Small intestine (tissue), 7 donors: ENCODE measurements around the gene ATG101. TPM values are rescaled to one million over a fixed set of nuclear protein-coding genes. Genes with fewer than 3 reads are reported as not detected.

ENCODE experiments used
- DNase-seq, 2 donors: peaks; one replicate each; pipeline versions ENCODE4 v3.0.0 to v3.0.0-alpha.2; 2013
- FAIRE-seq: peaks from 2 replicates; lab custom pipeline; 2012; peaks lifted over from hg19 to GRCh38; lab: Jason Lieb, UNC
- H3K27ac ChIP-seq, 3 donors: one replicate each; pipeline ENCODE4 v1.5.1; 2013; ENCODE audit warnings: low read length in 2 of 3, mild to moderate bottlenecking in 2 of 3, control low read depth in 1 of 3, inconsistent platforms in 1 of 3, low read depth in 1 of 3, moderate library complexity in 1 of 3
- H3K27me3 ChIP-seq, 3 donors: one replicate each; pipeline ENCODE4 v1.6.1; 2013; ENCODE audit warnings: low read length in 3 of 3, inconsistent platforms in 1 of 3; ENCODE audit not compliant: control insufficient read depth in 3 of 3, insufficient read depth in 3 of 3
- H3K36me3 ChIP-seq, 3 donors: one replicate each; pipeline ENCODE4 v1.6.1; 2013; ENCODE audit warnings: low read length in 3 of 3, inconsistent platforms in 1 of 3, low read depth in 1 of 3, mild to moderate bottlenecking in 1 of 3, moderate library complexity in 1 of 3; ENCODE audit not compliant: control insufficient read depth in 3 of 3, insufficient read depth in 2 of 3
- H3K4me1 ChIP-seq, 3 donors: one replicate each; pipeline ENCODE4 v1.6.1; 2013; ENCODE audit warnings: low read length in 2 of 3, inconsistent platforms in 1 of 3, low read depth in 1 of 3, mild to moderate bottlenecking in 1 of 3, moderate library complexity in 1 of 3; ENCODE audit not compliant: control insufficient read depth in 3 of 3, insufficient read depth in 2 of 3
- H3K4me3 ChIP-seq, 3 donors: one replicate each; pipeline ENCODE4 v1.5.1; 2013; ENCODE audit warnings: low read length in 3 of 3, control low read depth in 1 of 3, inconsistent platforms in 1 of 3, low read depth in 1 of 3, mild to moderate bottlenecking in 1 of 3, moderate library complexity in 1 of 3
- H3K9me3 ChIP-seq, 2 donors: one replicate each; pipeline ENCODE4 v1.6.1; 2013; ENCODE audit warnings: low read depth in 1 of 2, low read length in 1 of 2; ENCODE audit not compliant: control insufficient read depth in 2 of 2, insufficient read depth in 1 of 2
- WGBS, 3 donors: extraction: QIAGEN DNeasy Blood & Tissue Kit; methylation state at CpG; one replicate each; pipeline ENCODE4 v1.1.7; 2013; 5-methylcytosine and 5-hydroxymethylcytosine counted together
- polyA plus RNA-seq, 4 donors: library from polyadenylated mRNA; stranded (reverse) in 3 of 4; unstranded in 1 of 4; fragments of 200-250 nt in 3 of 4; fragments of 120-200 nt in 1 of 4; gene quantifications; one replicate each; pipeline versions ENCODE4 v1.2.1 to v1.2.3, GENCODE V29; 2013
- donor health status: healthy with polysubstance abuse.
- donor health status: control.
- donor health status: control.
- donor health status: Bipolar disorder and iron deficiency.
- donor health status: healthy.

ATG101 gene
- polyA plus RNA-seq, 4 donors: 26.7 to 65.1 (median 55.5) TPM

DNA sequence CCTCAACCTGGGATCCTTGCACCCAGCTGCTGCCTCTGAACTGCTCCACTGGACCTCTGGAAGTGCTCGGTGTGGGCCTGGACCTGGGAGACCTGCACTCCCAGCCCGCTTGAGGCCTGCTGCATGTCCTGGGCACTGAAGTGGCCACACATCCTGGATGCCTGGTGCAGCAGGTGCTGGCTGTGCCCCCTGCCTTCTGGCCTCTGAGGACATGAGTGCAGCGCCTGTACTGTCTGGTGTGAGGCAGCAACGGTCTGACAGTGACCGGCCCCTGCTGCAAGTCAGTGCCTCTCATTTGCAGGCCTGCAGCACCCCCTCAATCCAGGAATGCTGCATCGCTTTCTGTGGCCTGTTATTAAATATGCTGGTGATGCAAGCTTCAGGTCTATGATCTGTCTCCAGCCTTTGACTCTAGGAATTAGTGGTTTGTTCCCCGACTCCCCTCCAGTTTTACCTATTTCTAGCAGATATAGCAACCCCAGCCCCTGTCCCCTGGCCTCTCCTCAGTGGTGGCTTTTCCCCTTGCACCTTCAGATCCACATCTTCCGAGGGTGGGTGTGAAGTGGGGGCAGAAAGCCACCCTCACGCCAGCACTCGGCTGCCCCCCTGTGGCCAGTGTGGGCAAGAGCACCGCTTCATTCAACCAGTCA is 13.3 kb downstream of the ATG101 start:
- Histone ChIP-seq H3K4me1 (peaks cover 0 to 25% (median 0%) of the 10 kb centered on the region in 3 donors), H3K27ac (peak overlapping the region in 1 of 3 donors; percentile 83), H3K4me3 (no peak overlapping the region), H3K9me3 (no peaks in the 10 kb centered on the region), H3K36me3 (peaks cover 0 to 20% (median 2%) of the 10 kb centered on the region in 3 donors), H3K27me3 (peaks cover 0 to 2% (median 0%) of the 10 kb centered on the region in 3 donors)
- FAIRE-seq (no peak), DNase-seq (peak; percentile 39 to 68)
- 38 to 39% (median 39%) methylated on average over 11 of the region's 11 CpGs for WGBS, 3 donors

DNA sequence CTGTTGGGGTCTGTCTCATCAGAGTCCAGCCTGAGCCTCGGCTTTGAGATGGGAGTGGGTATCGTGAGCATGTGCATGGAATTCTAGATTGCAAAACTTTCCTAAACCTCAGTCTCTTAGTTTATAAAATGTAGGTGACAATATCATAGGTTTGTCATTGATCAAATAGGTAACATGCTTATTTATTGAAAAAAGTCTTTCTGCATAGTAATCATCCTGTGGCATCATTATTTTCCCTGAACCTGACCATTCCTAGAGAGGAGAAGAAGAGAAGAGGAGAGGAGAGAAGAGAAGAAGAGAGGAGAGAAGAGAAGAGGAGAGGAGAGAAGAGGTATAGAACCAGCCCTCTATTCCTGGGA is 13.8 kb downstream of the ATG101 start:
- peaks cover 0 to 25% (median 0%) of the 10 kb centered on the region in 3 donors for H3K4me1 ChIP-seq
- no peaks in the 10 kb centered on the region for H3K9me3 ChIP-seq
- H3K27me3 ChIP-seq: peaks cover 0 to 2% (median 0%) of the 10 kb centered on the region in 3 donors
- no peak overlapping the region for H3K4me3 ChIP-seq
- H3K27ac ChIP-seq: no peak overlapping the region
- FAIRE-seq: no peak
- peaks cover 0 to 15% (median 0%) of the 10 kb centered on the region in 3 donors for H3K36me3 ChIP-seq
- WGBS, 3 donors: 0 to 9% (median 2%) methylated on average over 2 of the region's 2 CpGs
- no peak for DNase-seq

DNA sequence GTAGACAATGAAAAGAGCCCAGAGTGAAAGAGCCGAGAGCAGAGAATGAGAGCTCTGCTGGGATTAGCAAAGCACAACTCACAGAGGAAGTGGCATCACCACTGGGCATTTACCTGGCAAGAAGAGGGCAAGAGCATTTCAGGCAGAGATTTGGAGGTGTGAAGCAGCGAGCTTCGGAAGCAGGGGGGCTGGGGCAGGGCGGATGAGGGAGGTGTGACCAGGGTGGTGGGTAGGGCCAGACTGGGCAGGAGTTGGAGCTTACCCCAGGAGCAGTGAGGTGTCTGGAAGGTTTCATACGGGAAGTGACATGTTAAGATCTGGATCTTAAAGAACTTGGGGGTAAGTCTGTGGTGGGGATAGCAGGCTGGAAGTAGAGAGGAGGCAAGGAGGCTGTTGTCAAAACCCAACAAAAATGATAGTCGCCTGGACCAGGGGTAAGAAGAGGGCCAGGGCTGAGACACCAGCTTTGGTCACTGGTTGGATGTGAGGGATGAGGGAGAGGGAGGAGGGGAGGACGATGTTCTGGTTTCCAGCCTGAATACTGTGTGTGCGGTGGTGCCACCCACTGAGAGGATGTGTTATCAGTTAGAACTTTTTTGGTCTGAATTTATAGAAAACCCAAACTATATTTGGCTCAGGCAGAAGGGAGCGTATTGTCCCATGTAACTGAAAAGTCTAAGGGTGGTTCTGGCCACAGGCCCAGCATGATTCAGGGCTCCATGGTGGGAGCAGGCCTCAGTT is 14.9 kb downstream of the ATG101 start:
- Histone ChIP-seq H3K4me1 (peaks cover 0 to 25% (median 0%) of the 10 kb centered on the region in 3 donors), H3K27me3 (peaks cover 0 to 2% (median 0%) of the 10 kb centered on the region in 3 donors), H3K36me3 (peaks cover 0 to 6% (median 0%) of the 10 kb centered on the region in 3 donors), H3K4me3 (no peak overlapping the region), H3K9me3 (no peaks in the 10 kb centered on the region), H3K27ac (no peak overlapping the region)
- no peak for FAIRE-seq
- WGBS, 3 donors: 89 to 92% (median 89%) methylated on average over 9 of the region's 9 CpGs
- no peak for DNase-seq

DNA sequence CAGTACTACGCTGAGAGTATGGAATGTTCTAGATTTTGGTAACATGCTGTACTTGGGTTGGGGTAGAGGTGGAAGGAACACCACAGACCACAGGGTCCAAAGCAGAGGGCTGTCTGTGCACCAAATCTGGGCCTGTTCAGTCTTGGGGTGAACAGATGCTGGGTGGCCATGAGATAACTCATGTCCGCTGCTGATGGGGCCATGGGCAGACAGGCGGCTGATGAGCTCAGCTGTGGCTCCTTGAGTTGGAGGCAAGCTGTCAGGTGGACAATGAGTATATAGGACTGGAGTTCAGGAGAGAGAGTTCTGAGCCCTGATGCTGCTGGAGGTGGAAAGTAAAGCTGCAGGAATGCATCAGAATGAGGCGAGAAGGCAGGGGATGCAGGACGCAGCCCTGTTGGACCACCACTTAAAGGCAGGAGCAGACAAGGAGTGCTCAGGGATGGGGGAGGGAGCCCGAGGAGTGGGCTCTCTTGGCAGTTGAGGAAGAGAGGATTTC is 16.0 kb downstream of the ATG101 start:
- 89 to 92% (median 90%) methylated on average over 6 of the region's 6 CpGs for WGBS, 3 donors
- H3K4me1 ChIP-seq: peaks cover 0 to 21% (median 0%) of the 10 kb centered on the region in 3 donors
- DNase-seq (no peak), FAIRE-seq (no peak)
- no peaks in the 10 kb centered on the region for H3K36me3 ChIP-seq
- no peak overlapping the region for H3K4me3 ChIP-seq
- H3K27ac ChIP-seq: no peak overlapping the region
- peaks cover 0 to 2% (median 0%) of the 10 kb centered on the region in 3 donors for H3K27me3 ChIP-seq
- no peaks in the 10 kb centered on the region for H3K9me3 ChIP-seq

DNA sequence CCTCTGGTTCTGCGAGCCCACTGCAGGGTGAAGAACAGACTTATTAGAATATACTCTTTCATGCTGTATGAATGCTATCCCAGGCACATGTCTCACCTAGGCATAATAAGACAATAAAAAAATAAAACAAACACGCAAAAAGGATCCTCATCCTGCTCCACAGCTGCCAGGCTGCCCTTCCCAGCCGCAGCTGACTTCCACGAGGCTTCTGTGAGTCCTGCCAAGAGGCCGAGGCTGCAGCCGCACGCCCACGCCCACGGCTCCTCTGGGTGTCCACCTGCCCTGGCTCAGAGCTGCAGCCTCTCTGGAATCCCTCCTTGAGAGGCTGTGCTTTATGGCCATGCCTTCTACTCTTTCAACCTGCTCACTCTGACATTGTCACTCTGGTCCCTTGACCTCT is 16.6 kb downstream of the ATG101 start:
- Histone ChIP-seq H3K27me3 (peaks cover 0 to 5% (median 0%) of the 10 kb centered on the region in 3 donors), H3K27ac (no peak overlapping the region), H3K4me3 (no peak overlapping the region), H3K4me1 (peaks cover 0 to 14% (median 0%) of the 10 kb centered on the region in 3 donors), H3K36me3 (no peaks in the 10 kb centered on the region), H3K9me3 (no peaks in the 10 kb centered on the region)
- DNase-seq: peak in 1 of 2 donors; percentile 37
- no peak for FAIRE-seq
- 5 to 51% (median 33%) methylated on average over 9 of the region's 9 CpGs for WGBS, 3 donors

DNA sequence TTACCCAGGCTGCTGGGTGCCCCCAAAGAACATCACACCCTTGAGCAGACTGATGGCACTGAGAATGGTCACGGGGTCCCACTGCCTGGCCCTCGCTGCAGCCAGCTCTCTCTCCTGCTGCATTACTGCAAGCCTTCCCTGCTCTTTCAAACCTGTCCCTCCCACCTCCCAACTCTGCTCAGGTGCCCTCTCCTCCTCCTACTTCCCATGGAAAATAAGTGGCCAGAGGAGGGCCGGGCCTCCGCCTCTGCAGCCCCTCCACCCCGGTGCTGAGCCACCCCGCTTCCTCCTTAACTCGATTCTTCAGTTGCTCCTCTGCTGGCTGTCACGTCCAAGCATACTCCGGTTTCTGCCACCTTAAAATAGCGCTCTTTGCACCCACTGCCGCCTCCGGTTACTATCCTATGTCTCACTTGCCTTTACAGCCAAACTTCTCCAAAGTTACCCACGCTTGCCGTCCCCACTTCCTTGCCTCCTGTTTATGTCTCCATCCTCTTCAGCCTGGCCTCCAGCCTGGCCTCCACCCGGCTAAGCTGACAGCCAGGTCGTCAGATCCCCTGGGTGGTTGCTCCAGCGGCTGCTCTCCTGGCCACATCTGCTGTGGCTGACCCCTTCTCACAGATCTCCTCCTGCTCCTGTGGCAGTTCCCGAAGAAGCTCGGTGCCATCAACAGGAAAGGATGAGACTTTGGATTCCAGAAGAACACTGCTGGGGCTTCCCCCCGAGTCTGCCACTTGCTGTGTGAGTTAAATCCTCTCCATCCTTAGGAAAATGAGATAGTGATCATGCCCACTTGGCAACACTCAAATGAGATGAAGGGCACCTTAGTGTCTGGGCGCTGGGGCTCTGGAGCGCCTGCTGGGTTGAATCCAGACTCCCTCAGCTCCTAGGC is 17.4 kb downstream of the ATG101 start:
- DNase-seq: no peak
- Histone ChIP-seq H3K36me3 (no peaks in the 10 kb centered on the region), H3K27ac (no peak overlapping the region), H3K27me3 (peaks cover 0 to 5% (median 0%) of the 10 kb centered on the region in 3 donors), H3K4me1 (peaks cover 0 to 6% (median 0%) of the 10 kb centered on the region in 3 donors), H3K4me3 (no peak overlapping the region), H3K9me3 (no peaks in the 10 kb centered on the region)
- no peak for FAIRE-seq
- WGBS, 3 donors: 77 to 78% (median 77%) methylated on average over 22 of the region's 22 CpGs

DNA sequence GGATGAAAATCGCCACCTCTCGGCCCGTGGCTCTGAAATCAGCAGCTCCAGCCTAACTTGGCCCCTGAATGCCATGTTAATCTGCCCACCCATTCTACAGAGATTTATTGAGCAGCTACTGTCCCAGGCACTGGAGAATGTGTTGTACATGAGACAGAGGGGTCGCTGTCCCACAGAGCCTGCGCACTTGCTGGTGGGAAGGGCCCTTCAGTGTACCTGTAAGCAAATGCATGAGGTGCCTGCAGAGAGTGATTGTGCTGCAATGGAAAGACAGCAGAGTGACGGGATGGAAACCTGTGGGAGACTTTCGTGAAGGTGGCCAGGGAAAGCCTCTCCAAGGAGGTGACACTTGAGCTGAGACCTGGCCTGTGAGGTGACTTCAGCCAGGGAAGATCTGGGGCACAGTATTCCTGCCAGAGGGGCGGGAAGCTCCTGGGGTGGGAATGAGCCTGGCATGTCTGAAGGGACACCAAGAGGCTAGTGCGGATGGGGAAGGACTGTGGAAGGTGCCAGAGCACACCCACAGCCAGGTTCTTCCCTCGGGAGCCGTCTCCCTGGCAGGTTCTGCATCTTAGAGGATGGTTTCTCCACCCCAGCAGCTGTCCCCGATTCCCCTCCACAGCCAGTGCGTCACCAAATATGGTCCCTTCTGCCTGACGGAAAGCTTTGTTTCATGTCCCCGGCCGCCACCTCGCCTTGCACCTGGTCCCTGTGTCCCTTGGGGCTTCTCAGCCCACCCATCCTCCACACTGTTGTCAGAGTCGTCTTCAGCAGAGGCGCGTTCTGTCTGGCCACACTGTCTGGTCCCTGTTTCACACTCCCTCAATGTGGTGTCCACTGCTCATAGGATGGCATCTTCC is 18.4 kb downstream of the ATG101 start:
- Histone ChIP-seq H3K9me3 (no peaks in the 10 kb centered on the region), H3K27ac (no peak overlapping the region), H3K36me3 (no peaks in the 10 kb centered on the region), H3K4me3 (no peak overlapping the region), H3K4me1 (peaks cover 0 to 6% (median 0%) of the 10 kb centered on the region in 3 donors), H3K27me3 (peaks cover 0 to 5% (median 0%) of the 10 kb centered on the region in 3 donors)
- 71 to 82% (median 81%) methylated on average over 19 to 20 of the region's 20 CpGs for WGBS, 3 donors
- FAIRE-seq (no peak), DNase-seq (no peak)
